NCI-H2107 (cell line): ENCODE data around the gene PPP2R2C.

Experiments used
- DNase-seq: peaks from one replicate; lab custom pipeline; 2025; lab: John Stamatoyannopoulos, UW

PPP2R2C gene

DNA sequence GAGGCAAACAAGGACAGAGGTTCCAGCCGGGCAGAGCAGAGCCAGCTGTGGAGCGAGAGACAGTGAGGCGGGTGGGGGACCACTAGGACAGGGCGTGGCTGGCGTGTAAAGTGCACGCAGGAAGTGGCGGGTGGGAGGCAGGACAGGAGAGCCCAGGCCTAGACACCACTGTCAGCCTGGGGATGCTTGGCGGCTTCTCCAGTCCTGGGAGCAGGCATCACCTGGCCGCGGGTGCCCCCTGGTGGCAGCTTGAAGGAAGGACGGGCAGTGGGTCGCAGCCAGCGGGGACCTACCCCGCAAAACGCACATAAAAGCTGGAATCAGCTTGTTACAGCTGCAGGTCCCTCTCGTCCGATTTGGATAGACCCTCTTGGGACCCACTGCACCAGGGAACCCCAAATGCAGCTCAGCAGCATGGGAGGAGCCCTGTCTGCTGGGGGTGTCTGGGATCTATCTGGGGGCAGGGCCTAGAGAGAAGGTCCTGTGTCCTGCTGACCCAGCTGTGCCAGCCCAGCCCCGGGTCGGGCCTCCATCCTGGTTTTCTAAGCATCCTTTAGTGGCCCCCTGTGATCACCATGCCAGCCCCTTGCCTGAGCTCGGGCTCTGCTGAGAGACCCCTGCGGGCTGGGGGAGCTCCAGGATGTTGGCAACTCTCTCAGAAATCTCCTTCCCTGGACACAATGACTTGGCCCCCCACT lies 145.0 kb downstream of the PPP2R2C start:
- peak; percentile 10 for DNase-seq

GRCh38 chr4:6326312-6327060 lies 145.9 kb downstream of the PPP2R2C start:
- no peak for DNase-seq

GRCh38 chr4:6325788-6326290 lies 146.6 kb downstream of the PPP2R2C start:
- no peak for DNase-seq

- no peak for DNase-seq
These were observed 147.2 kb downstream of the PPP2R2C start for GRCh38 chr4:6324999-6325787.

DNA sequence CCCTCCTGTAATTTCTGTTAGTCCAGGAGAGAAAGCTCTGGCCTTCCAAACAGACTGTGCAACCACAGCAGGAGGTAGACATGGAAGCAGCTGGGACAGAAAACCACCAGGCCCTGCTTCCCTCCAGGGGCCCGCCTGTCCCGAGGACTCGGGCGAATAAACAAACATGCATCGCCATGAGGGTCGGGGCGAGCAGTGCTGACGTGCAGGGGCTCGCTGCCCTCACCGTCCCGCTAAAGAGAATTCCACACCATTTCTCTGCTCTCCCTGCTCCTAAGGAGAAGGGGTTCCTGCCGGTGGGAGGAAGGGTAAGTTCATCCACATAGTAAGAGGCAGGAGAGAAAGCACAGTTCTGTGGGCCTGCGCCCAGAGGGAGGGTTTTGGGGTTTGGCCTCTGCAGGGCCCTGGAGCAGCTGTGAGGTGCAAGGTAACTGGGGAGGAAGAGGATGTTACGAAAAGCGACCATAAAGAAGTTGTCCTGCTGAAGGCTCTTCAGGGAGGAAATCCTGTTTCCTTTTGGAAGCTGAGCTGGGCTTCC lies 147.9 kb downstream of the PPP2R2C start:
- no peak for DNase-seq

GRCh38 chr4:6322761-6323566 lies 149.4 kb downstream of the PPP2R2C start:
- no peak for DNase-seq

GRCh38 chr4:6322067-6322760 lies 150.2 kb downstream of the PPP2R2C start:
- no peak for DNase-seq

- DNase-seq = no peak
These were observed 151.1 kb downstream of the PPP2R2C start for GRCh38 chr4:6321361-6321760.

DNA sequence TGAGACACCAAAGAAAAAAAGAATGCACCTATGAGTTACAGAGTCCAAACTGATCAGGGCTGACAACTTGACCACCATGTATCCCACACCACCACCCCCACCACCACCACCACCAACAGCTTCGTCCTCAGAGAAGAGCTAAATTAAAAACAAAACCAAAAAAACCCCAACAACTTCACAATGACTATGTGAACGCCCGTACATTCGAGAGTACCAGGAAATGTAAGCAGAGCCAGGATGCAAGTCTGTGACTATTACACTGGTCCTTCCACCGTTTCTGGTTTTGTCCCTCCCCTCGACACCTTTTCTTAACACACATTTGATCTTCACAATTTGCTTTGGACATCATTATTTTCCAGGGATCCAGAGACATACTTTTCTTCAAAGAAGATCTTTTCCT lies 151.8 kb downstream of the PPP2R2C start:
- no peak for DNase-seq

GRCh38 chr4:6319530-6320150 lies 152.8 kb downstream of the PPP2R2C start:
- no peak for DNase-seq

DNA sequence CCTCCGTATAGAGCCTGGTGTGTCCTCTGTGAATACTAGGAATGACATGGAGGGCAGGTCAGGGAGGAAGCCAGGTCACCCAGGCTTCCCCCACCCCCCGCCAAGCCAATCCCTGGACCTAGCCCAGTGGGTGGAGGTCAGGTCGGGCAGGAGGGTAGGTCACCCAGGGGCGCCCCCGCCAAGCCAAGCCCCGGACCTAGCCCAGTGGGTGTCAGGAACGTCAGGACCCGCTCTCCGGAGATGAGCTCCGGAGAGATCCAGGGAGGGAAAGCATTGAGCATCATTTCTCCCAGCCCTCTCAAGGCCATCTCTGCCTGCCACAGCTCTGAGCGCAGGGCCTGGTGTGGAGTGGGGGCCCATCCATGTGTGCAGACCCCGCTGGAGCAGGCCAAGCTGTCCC lies 154.2 kb downstream of the PPP2R2C start:
- DNase-seq = no peak

DNA sequence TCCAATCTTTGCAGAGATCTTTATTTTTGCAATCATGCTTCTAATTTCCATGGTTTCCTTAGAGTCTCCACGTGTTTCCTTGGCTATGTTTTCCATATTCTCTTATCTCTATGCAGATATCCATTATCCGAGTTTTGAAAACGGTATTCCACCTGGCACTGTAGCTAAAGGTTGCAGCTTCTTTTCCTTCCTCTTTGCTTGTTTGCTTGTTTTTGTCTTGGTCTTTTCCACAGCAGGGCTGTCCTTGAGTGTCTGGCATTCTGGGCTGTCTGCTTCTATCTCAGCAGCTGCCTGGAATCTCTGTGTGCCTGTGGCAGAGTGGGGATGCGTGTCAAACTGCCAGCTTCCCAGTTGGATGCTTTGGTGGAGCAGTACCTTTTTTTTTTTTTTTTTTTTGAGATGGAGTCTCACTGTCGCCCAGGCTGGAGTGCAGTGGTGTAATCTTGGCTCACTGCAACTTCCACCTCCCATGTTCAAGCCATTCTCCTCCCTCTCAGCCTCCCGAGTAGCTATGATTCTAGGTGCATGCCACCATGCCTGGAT lies 155.9 kb downstream of the PPP2R2C start:
- no peak for DNase-seq

- no peak for DNase-seq
These were observed 159.2 kb downstream of the PPP2R2C start for GRCh38 chr4:6313216-6313615.

DNA sequence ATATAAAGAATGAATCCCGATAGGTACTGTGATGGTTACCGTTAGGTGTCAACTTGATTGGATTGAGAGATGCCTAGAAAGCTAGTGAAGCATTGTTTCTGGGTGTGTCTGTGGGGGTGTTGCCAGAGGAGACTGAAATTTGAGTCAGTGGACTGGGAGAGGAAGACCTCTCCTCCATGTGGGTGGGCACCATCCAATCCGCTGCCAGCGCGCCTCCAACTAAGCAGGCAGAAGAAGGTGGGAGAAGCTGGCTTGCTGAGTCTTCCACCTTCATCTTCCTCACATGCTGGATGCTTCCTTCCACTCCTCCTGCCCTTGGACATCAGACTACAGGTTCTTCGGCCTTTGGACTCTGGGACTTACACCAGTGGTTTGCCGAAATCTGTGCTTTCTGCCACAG lies 162.6 kb downstream of the PPP2R2C start:
- DNase-seq = no peak

DNA sequence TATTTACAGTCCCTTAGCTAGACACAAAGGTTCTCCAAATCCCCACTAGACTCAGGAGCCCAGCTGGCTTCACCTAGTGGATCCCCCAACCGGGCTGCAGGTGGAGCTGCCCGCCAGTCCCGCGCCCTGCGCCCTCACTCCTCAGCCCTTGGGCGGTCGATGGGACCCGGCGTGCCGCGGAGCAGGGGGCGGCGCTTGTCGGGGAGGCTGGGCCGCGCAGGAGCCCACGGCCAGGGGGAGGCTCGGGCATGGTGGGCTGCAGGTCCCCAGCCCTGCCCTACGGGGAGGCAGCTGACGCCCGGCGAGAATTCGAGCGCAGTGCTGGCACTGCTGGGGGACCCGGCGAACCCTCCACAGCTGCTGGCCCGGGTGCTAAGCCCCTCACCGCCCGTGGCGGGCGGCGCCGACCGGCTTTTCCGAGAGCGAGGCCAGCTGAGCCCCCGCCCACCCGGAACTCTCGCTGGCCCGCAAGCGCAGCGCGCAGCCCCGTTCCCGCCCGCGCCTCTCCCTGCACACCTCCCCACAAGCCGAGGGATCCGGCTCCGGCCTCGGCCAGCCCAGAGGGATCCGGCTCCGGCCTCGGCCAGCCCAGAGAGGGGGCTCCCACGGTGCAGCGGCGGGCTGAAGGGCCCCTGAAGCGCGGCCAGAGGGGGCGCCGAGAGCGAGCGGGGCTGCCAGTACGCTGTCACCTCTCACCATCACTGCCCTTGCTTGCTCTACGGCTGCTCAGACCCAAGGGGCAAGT lies 163.3 kb downstream of the PPP2R2C start:
- no peak for DNase-seq

- DNase-seq = no peak
These were observed 164.5 kb downstream of the PPP2R2C start for GRCh38 chr4:6307891-6308290.

- DNase-seq = no peak
These were observed 165.2 kb downstream of the PPP2R2C start for GRCh38 chr4:6307230-6307629.

DNA sequence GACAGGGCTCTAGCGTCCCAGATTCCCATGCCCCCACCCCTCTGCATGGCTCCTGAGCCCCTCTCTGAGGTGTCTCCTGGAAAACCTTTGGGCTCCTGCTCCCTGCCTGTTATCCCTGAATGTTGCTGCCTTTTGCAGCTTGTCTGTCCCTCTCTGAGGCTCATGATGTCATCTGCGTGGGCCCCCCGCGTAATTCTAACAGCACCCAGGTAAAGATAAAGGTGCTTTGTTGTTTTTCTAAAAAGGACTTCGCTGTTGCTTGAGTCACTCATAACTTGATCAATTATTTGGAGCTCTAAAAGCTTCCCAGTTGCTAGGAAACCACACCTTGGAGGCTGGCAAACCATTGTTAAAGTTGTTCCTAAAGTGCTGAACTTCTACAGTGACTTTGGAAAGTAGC lies 166.1 kb downstream of the PPP2R2C start:
- DNase-seq = no peak

- no peak for DNase-seq
These were observed 168.5 kb downstream of the PPP2R2C start for GRCh38 chr4:6303943-6304342.
